NCI-H187 treated with DMSO at 0.1 percent for 48 hours (cell line): ENCODE data around the gene C1orf74.
"Not testable (repeated sequence)": the region's sequence is repeated elsewhere in the genome, so short reads cannot be mapped to it uniquely, and the experiment has no call there.

Experiments
- DNase-seq: peaks from one replicate; lab custom pipeline; 2025; lab: John Stamatoyannopoulos, UW

C1orf74 gene

GRCh38 chr1:209805875-209806760 lies 21.8 kb upstream of the C1orf74 start, which contains the start of gene IRF6:
Gene IRF6, minus strand, starts transcription at chr1:209806142. Its CDS starts 4,729 bp downstream, at chr1:209801413.
- peak; percentile 22 for DNase-seq

- no peak for DNase-seq
Observed at GRCh38 chr1:209805341-209805781, 21.0 kb upstream of the C1orf74 start.

DNA sequence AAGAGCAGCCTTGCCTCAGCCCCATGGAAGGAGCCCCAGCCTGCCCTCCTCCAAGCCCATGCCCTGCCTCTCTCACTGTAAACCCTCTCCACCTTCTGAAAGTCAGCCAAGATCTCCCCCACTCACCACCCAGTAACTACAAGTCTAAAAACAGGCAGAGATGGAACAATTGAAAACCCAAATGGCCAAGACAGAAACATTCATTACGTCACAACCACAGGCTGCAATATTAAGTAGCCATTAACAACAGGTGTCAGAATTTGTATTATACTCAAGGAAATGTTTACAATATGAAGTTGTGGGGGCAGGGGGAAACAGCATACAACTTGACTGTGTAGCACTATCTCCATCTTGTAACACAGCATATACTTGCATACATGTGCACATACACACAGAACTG lies 19.2 kb upstream of the C1orf74 start:
- no peak for DNase-seq

- no peak for DNase-seq
Observed at GRCh38 chr1:209802780-209803152, 18.4 kb upstream of the C1orf74 start.

DNA sequence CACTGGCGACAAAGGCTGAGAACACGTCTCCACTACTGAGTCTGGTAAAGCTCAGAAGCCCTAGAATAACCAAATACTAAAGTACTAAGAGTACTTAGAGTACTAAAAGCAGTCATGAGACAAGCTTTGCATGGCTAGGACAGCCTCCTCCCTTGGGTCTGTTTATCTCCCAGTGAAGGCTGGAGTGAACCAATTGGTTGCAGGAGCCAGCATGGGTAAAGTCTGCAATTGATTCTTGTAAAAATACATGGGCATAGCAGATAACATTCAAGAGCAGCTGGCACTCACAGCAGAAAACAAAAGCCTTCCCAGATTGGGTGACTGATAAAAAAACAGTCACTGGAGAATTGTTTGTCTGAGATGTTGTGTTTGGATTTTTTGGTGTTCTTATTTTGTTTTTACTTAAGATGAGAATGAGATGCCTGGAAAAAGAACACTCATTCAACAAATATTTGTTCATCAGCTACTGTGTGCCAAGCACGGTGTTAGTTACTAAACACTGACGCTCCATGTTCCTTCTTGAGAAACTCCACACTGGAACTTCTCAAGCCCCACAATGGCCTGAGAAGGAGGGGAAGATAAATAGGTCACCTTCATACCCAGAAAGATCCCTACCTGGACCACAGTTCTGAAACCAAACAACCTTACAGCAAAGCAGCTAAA lies 17.9 kb upstream of the C1orf74 start:
- no peak for DNase-seq

DNA sequence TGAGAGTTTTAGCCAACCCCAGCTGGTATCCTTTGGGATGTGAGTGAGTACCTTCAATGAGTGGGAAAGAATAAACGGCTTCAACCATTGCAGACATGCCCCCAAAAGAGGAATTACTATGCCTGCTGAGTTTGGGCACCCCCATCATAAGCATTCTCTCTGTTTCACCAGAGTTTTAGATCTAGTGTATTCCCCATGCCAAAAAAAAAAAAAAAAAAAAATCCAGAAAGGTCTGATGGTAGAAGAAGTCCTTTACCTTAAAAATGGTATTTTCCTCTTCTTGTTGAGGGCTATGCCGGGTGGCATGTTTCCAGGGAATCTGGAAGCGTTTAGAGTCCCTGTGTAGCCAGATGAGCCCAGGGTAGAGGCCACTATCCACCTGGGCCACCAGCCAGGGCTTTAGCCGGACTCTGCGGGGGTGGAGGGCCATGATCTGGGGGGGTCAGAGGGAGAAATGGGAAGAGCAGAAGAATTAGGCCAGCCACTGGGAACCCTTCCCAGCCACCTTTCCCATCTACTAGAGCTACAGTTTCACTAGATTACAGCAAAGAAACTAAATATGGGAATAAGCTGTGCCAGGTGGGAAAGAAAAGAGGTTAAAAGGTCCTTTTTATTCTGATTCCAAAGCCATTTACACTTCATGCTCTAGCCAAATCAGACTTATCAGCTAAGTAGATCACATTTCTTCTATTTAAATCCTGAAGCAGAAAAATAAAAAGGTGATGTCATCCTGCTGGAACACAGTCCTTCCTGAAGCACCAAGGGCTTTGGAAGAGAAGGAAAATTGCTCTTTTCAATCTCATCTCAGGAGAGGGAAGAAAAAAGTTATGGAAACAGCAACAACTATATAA lies 16.9 kb upstream of the C1orf74 start:
- no peak for DNase-seq

GRCh38 chr1:209797978-209798639 lies 13.8 kb upstream of the C1orf74 start:
- DNase-seq, result no peak

- DNase-seq, result not testable (repeated sequence)
Observed at GRCh38 chr1:209793711-209794110, 9.4 kb upstream of the C1orf74 start.

DNA sequence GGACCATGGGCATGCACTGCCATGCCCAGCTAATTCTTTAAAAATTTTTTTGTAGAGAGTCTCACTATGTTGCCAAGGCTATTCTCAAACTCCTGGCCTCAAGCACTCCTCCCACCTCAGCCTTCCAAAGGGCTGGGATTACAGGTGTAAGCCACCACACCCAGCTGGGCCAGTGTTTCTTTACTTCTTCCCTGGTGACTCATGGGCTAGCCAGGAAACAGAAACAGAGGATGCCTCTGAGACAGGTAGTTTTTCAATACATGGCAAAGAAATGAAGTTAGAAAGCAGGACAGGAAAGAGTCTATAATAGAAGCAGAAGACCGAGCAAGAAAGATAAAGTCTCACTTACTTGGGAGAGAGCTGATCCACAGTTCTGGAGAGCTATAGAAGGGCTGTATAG lies 7.6 kb upstream of the C1orf74 start:
- DNase-seq, result no peak

DNA sequence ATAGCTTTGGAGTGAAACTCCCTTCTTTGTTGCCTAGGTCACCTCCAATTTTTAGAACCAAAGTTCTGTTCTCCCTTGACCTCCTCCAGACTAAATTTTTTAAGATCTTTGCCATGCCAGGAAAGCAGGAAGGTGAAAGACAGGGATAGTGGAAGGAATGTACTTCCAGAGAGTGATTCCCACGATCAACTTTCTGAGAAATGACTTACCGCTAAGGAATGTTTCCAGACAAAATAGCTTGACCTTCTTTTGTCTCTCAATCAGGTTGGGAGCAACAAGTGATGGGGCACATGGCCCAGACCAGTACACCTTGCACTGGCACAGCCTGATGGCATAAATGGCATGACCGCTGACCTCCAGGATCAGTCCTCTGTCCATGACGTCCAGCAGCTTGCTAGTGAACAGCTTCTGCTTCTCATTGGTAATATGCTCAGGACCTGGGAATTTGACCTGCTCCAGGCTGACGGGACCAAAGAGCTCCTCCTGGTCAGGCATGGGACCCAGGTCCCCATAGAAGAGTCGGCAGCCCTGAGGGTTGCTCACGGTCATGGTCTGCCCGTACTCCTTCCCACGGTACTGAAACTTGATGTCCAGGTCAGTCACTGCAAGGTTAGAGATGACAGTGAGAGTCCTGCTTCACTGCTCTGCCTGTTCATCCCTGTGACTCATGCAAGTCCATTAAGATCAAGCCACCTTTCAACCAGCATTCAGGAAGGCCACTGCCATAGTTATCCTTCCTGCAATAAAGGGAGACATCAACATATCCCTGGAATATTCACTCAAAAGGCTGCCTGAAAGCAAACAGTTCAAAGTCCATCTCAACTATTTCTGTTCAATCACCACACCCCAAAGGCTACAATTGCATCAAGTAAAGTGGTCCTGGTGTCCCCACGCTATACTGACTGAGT lies 6.2 kb upstream of the C1orf74 start:
- DNase-seq, result no peak

DNA sequence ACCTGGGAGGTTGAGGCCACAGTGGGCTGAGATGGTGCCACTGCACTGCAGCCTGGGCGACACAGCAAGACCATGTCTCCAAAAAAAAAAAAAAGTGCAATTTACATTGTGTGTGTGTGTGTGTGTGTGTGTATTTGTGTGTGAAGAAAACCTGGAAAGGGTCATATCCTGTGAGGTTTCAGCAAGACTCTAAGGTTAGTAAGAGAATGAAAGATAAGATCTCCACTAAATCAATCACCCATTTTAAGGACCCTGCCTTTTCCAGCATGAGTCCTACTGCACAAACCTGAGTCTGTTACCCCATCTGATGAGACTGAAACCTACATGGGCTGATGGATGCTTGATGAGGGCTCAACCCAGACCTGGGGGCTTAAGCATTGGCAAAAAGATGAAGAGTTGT lies 4.9 kb upstream of the C1orf74 start:
- DNase-seq, result no peak

- DNase-seq, result no peak
Observed at GRCh38 chr1:209787551-209787950, 3.2 kb upstream of the C1orf74 start.

GRCh38 chr1:209786146-209786545 lies 1.8 kb upstream of the C1orf74 start:
- DNase-seq, result no peak

- no peak for DNase-seq
Observed at GRCh38 chr1:209785592-209785991, 1.2 kb upstream of the C1orf74 start.

DNA sequence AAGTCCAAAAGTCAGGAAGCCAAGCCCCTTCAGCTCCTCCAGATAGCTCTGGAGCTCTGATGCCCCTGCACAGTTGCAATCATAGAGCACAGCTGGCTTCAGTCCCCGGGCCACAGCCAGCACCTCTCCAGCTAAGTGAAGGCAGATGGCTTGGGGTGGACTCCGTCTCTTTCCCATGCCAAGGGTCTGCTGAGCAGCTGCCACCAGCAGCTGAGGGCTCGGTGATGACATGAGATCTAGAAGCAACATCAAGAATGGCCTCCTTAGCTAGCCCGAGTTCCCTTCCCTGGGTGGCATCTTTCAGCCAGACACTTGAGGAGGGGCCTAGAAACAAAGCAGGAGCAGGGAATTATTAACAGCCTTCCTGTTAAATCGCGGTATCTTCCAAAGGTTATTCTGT lies 973 bp downstream of the C1orf74 start:
- DNase-seq, result no peak

DNA sequence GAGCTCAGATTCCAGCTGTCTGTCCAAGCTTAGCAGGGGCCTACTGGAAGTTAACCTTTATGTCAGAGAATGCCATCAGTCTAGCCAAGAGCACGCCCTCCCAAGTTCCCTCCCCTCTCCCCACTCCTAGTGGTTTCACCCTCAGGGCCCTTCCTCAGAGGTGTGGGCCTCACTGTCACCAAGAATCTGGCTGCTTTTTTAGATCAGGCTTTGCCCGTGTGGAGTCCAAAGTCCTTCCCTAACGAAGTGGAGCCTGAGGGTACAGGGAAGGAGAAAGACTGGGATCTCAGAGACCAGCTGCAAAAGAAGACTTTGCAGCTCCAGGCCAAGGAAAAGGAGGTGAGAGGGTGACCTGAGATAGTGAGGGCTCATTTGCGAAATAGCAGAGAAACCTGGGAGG lies 4.1 kb downstream of the C1orf74 start:
- no peak for DNase-seq

- no peak for DNase-seq
Observed at GRCh38 chr1:209778102-209778501, 6.3 kb downstream of the C1orf74 start.

GRCh38 chr1:209777587-209777986 lies 6.8 kb downstream of the C1orf74 start:
- DNase-seq, result no peak

DNA sequence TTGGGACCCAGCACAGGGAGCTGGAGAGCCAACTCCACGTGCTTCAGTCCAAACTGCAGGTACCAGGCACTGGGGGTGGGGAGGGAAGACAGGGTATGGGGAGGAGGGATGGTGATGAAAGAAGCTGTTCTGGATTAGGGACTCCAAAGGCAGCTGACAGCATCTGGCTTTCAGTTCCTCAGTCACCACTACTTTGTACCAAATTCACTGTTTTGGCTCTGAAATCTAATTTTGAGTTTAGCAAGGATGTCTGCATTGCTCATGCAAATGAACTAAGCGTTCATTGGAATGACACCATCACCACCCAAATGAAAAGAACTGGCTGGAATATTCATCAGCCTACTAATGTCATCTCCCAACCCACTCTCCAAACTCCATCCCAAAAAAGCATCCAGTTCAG lies 8.7 kb downstream of the C1orf74 start:
- DNase-seq, result no peak

GRCh38 chr1:209774592-209774991 lies 9.8 kb downstream of the C1orf74 start:
- no peak for DNase-seq

DNA sequence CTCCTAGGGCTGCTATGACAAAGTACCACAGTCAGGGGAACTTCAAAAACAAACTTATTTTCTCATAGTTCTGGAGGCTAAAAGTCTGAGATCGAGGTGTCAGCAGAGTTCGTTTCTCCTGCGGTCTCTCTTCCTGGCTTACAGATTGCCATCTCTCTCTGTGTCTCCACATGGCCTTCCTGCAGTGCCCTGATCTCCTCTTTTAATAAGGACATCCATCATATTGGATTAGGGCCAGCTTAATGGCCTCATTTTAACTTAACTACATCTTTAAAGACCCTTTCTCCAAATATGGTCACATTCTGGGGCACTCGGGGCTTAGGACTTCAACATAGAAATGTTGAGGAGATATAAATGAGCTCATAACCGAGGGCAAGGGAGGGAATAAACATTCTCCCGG lies 12.2 kb downstream of the C1orf74 start:
- no peak for DNase-seq
